ENCODE data around the gene IRAK1.
A peak's percentile ranks its signal among the peaks of the same experiment; 100 is the strongest.
"Not testable (repeated sequence)": the region's sequence is repeated elsewhere in the genome, so short reads cannot be mapped to it uniquely, and the experiment has no call there.

IRAK1 gene

GRCh38 chrX:153993978-153994377 is 25.7 kb downstream of the IRAK1 start:
- no peak for DNase-seq

- no peak for DNase-seq
These were observed 26.6 kb downstream of the IRAK1 start for GRCh38 chrX:153993079-153993478.

GRCh38 chrX:153992180-153992579 is 27.5 kb downstream of the IRAK1 start:
- no peak for DNase-seq

GRCh38 chrX:153991013-153991580 is 28.6 kb downstream of the IRAK1 start:
- no peak for DNase-seq

- DNase-seq, result no peak
These were observed 29.6 kb downstream of the IRAK1 start for GRCh38 chrX:153989973-153990655.

GRCh38 chrX:153988493-153988892 is 31.2 kb downstream of the IRAK1 start:
- no peak for DNase-seq

GRCh38 chrX:153984351-153985178 is 35.1 kb downstream of the IRAK1 start:
- peak; percentile 58 for DNase-seq

GRCh38 chrX:153983321-153983801 is 36.3 kb downstream of the IRAK1 start:
- no peak for DNase-seq

GRCh38 chrX:153981771-153982533 is 37.8 kb downstream of the IRAK1 start:
- DNase-seq, result peak; percentile 90

DNA sequence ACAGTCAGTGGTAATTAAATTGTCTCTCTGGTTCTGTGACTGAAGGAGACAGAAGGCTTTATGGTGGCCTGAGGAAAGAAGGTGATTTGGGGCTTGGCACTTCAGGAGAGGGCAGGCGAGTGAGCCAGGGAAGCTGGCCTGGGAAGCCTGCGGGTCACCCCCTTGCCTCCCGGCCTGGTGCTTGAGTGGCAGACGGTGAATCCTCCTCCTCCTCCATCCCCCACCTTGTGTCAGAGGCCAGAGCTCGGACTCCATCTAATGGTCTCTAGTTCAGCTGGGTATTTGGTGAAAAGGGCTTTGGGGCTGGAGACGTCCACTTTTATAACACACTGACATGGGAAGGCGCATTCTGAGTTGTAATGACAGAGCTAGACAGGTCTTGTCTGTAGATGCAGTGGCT is 38.5 kb downstream of the IRAK1 start:
- no peak for DNase-seq

- DNase-seq, result not testable (repeated sequence)
These were observed 39.3 kb downstream of the IRAK1 start for GRCh38 chrX:153980394-153980793.

DNA sequence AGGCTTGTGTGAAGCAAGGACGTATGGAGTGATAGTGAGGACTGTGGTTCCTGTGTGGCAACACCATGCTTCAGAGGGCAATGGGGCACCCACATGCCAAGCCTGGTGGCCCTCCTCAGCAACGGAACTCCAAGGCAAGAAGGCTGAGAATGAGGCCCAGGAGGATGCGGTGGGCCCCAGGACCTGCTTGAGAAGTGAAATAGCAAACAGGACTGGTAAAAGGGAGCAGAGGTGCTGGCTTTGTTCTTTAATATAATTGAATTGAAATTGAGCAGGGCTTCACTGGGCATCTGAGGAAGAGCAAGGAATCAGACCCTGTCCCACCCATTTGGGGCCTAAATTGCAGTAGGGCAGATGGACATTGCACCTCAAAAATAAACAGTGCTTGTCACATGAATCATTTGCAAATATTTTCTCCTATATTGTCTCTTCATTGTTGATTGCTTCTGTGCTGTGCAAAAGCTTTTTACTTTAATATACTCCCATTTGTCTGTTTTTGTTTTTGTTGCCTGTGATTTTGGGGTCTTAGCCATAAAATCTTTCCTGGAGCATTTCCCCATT is 44.9 kb downstream of the IRAK1 start:
- no peak for DNase-seq

DNA sequence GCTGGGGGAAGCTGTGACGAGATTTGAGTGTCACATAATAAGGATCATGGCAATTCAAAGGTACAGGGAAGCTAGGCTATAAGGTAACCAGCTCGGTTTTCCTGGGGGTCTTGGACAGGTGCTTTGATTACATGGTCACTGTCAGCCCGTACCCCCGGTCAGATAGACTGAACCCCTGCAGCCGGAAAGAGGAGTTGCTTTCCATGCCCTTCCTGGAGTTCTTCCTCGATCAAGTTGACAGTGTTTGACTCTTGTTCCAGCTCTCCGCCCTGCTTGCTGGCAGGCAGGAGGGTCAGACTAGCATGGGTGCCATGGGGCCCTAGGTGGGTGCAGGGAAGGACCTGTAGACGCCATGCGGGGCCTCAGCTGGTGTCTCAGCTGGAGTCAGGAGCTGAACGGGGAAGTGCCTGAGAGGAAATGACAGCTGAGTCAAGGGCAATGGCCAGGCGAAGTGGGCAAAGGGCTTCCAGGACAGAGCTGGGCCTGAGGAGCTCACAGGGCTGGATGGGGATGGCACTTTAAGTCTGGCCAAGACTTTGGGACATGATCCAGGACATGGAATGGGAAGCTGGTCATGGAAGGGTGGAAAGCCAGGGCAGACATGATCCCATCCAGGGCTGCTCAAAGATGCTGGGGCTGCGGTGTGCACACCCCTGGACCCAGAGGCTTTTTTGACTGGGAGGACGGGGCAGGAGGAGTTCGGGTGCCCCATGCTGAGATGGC is 45.5 kb downstream of the IRAK1 start:
- DNase-seq, result no peak

DNA sequence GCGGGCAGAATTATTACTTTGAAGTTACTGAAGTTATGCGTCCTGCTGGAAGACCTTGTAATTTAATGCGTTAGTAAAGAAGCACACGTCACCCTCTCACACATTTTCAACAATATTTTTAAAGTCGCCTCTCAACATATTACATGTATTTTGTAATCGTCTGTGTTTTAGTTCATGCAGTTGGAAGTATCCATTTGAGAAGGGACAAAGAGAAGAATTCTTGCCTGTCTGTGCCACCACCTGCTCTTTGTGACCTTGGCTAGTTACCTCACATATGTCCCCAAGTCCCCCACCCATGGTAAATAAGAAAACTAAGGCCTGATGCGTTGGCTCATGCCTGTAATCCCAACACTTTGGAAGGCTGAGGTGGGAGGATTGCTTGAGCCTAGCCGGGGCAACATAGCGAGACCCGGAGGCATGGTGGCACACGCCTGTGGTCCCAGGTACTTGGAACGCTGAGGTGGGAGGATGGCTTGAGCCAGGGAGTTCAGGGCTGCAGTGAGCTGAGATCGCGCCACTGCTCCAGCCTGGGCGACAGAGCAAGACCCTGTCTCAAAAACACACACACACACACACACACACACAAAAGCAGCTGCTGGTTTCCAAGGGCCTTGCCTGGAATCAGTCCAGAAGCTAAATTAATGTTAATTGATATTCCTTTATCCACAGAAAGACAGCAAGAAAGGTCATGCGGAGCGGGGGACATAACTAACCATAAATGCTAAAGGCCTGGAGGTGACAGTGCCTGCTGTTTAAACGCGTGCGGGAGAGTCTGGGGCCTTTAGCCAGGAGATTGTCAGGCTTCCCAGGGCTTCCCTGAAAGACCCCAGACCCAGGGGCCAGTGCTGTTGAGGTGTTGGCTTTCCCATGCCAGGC is 46.3 kb downstream of the IRAK1 start:
- DNase-seq, result no peak

DNA sequence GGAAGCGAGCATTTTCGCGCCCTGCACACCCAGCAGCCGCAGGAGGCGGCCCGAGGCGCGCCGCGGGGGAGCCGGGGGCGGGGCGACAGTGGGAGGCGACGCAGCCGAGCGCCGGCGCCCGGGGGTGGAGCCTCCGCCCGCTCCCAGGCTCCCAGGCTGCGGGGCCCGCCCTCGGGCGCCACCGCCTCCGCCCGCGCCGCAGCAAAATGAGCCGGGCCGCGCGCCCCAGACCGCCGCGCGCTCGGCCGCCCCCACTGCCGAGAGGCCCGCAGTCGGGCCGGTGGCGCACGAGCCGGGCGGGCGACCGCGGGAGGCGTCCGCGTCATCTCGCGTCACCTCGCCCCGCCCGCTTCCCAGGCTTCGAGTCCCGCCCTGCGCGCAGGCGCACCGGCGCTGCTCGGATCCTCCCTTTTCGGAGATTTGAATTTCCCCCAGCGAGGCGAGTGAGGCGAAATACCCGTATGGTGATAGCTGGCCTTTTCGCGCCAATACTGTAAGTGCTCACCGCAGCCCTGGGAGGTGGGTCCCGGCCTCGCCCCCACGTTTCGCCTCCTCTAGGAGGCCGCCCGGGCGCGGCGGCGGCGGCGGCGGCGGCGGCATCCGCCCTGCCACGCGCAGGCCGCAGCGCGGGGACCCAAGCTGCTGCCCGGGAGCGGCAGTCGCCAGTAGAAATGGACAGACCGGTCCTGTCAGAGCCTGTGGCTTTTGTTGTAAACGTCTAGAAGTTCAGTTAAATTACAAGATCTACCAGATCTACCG is 47.2 kb downstream of the IRAK1 start, which contains the start of gene TMEM187:
Gene TMEM187, plus strand, starts transcription at position 387 of the 759 bp plus-strand sequence. CDS start 9,309 bp downstream, outside the sequence.
- DNase-seq, result peak; percentile 96

- peak; percentile 95 for DNase-seq
These were observed 48.0 kb downstream of the IRAK1 start, which contains the start of gene HCFC1 for GRCh38 chrX:153971450-153972367. TSS of gene HCFC1 (minus strand) at chrX:153971818. CDS start at chrX:153970840, 978 bp downstream.

DNA sequence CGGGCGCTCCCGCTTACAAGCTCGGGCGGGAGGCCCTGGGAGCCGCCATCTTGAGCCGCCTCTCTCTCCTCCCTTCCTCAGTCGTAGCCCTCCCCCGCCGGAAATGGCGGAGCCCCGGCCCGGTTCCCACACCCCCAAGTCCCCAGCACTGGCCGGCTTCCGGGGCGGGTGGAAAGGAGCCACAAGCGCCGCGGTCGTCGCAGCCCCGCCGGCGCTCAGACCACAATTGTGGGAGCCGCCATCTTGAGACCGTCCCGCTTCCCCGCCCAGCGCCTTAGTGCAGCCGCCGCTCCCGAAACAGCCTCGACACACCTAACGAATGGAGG is 48.6 kb downstream of the IRAK1 start:
- peak; percentile 95 for DNase-seq

GRCh38 chrX:153970357-153971123 is 49.2 kb downstream of the IRAK1 start:
- DNase-seq, result peak; percentile 72
